Measurements from ENCODE around the gene MICAL3.

MICAL3 gene

GRCh38 chr22:17792854-17793434, 231.4 kb downstream of the MICAL3 start:
- H3K4me3 ChIP-seq (ENCODE audit: low read depth, low read length) = no peak overlapping the region
- DNase-seq (ENCODE audit: low read depth, low spot score) = no peak
- in situ Hi-C loops (cut with HindIII; ENCODE audit: low sequenced_read_pairs) = no loop called here
- no peak for TF ChIP-seq CTCF (IDR thresholded peaks at IDR 0.05; ENCODE audit: low read depth, low read length)

GRCh38 chr22:17792299-17792698, 232.1 kb downstream of the MICAL3 start:
- no peak overlapping the region for H3K4me3 ChIP-seq (ENCODE audit: low read depth, low read length)
- DNase-seq (ENCODE audit: low read depth, low spot score) = no peak
- peak; percentile 4 for TF ChIP-seq CTCF (IDR thresholded peaks at IDR 0.05; ENCODE audit: low read depth, low read length)
- in situ Hi-C loops (cut with HindIII; ENCODE audit: low sequenced_read_pairs) = no loop called here

DNA sequence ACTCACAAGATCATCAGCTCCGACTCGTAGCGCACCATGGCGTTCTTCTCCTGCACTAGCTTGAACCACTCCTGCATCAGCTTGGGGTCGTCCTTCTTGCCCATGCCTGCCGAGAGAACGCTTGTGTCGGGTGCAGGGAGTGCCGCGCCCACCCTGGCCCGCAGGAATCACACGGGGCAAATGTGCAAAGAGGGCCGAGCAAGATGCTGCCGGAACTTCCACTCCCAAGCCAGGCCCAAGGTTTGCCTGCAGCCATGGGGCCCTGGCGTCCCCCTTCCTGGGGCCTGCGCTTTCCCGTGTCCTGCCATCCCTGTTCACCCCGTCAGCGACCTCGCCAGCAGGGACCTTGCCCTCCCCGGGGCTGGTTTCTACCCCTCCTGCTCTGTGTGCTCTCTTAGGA, 233.2 kb downstream of the MICAL3 start:
- DNase-seq (ENCODE audit: low read depth, low spot score) = no peak
- no peak overlapping the region for H3K4me3 ChIP-seq (ENCODE audit: low read depth, low read length)
- in situ Hi-C loops (cut with HindIII; ENCODE audit: low sequenced_read_pairs) = no loop called here
- TF ChIP-seq CTCF (IDR thresholded peaks at IDR 0.05; ENCODE audit: low read depth, low read length) = no peak

- in situ Hi-C loops (cut with HindIII; ENCODE audit: low sequenced_read_pairs) = no loop called here
- no peak overlapping the region for H3K4me3 ChIP-seq (ENCODE audit: low read depth, low read length)
- no peak for DNase-seq (ENCODE audit: low read depth, low spot score)
- TF ChIP-seq CTCF (IDR thresholded peaks at IDR 0.05; ENCODE audit: low read depth, low read length) = no peak
These were observed 234.8 kb downstream of the MICAL3 start for GRCh38 chr22:17789379-17790200.

DNA sequence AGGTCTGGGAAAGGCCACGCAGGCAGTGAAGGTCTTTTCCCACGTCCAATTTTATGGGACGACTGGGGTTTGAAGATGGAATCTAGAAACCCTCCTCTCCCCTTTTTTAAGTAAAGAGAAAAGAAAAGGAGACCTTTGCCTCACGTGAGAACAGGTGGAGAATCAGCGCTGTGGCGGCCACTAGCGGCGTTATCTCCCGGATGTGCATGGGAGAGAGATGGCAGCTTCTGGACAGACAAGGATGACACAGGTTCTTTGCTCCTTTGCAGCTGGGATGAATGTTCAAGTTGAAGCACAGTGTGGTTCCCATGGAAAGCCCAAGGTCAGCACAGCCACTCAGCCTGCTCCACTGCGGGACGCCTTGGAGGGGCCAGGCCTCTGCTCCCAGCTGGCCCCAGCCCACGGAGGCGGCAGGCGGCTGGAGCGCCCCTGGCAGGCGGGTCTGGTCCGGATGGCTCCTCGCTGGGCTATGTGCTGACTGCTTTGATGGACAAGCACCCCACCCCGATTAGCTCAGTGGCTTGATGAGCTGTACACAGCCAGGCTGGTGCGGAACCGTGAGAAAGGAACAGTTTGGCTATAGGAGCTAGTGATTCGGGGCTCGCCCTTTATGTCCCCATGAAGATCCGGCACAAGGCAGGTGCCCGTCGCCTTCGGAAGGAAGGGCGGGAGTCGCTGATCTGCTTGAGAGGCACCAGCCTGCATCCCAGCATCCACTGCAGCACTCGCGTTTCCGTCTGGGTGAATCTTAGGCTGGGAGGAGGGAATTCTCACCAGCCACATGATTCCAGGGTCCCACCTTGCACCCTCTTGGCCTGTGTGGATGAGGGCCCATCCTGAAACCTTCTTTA, 235.6 kb downstream of the MICAL3 start:
- no peak overlapping the region for H3K4me3 ChIP-seq (ENCODE audit: low read depth, low read length)
- peak; percentile 26 for TF ChIP-seq CTCF (IDR thresholded peaks at IDR 0.05; ENCODE audit: low read depth, low read length)
- DNase-seq (ENCODE audit: low read depth, low spot score) = no peak
- in situ Hi-C loops (cut with HindIII; ENCODE audit: low sequenced_read_pairs) = no loop called here

DNA sequence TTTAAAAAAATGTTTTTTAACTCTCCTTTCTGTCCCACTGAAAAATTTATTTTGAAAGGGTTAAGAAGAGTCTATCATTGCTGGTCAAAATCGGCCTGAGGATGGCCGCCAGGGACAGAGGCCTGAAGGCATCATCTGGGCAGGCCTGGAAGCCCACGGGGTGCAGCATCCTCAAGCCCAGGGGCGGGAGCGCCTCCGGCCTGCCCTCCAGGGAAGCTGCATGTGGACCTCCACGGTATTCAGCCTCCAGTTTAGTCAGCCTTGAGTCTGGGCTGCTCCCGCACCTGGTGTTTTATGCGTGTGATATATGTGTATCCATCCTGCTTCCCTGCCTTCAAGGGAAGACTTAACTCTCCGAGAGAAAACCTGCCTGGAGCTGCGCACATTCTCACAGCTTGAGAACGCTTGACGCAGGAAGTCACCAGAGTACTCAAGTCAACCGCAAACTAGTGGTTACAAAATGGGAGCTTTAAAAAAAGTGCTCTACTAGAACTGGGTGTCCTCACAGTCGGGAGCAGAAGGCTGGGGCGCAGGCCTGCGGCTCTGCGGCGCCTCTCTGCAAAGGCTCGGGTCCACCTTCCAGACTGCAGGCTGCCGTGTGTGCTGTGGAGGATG, 236.5 kb downstream of the MICAL3 start:
- TF ChIP-seq CTCF (IDR thresholded peaks at IDR 0.05; ENCODE audit: low read depth, low read length) = no peak
- no peak for DNase-seq (ENCODE audit: low read depth, low spot score)
- no peak overlapping the region for H3K4me3 ChIP-seq (ENCODE audit: low read depth, low read length)
- in situ Hi-C loops (cut with HindIII; ENCODE audit: low sequenced_read_pairs) = no loop called here

All from astrocyte of the spinal cord (primary cell).